ENCODE data around the gene CCL16. TPM values are rescaled to one million over a fixed set of nuclear protein-coding genes. Genes with fewer than 3 reads are reported as not detected.

Gene CCL16
- total RNA-seq, 1 donor from 2014 or later = not detected

DNA sequence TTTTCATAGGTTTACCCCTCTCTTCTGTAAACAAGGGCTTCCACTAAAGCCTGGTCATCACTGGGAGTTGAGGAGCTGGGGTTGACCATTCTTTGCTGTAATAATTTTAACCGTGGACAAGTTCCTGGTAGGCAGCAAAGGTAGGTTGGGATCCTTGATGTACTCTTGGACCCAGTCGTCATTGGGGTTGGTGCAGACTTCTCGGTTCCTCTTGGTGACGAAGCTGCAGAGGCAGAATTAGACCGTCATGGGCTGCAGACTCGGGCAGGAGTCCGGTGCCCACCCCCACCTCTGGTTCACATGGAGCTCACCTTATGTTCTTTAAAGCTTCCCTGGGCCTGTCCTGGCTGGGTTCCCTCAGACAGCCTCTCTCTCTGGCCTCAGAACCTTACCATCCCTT, 3.8 kb downstream of the CCL16 start:
- no peak overlapping the region for H3K4me3 Mint-ChIP-seq (ENCODE audit: unreplicated experiment)
- peaks cover 5% of the 10 kb centered on the region for H3K27me3 Mint-ChIP-seq (ENCODE audit: unreplicated experiment)
- peaks cover 3% of the 10 kb centered on the region for H3K4me1 Mint-ChIP-seq (ENCODE audit: unreplicated experiment)
- H3K36me3 Mint-ChIP-seq (ENCODE audit: unreplicated experiment) = no peaks in the 10 kb centered on the region
- H3K9me3 Mint-ChIP-seq (ENCODE audit: unreplicated experiment) = no peaks in the 10 kb centered on the region
- TF ChIP-seq, protein P1, sequence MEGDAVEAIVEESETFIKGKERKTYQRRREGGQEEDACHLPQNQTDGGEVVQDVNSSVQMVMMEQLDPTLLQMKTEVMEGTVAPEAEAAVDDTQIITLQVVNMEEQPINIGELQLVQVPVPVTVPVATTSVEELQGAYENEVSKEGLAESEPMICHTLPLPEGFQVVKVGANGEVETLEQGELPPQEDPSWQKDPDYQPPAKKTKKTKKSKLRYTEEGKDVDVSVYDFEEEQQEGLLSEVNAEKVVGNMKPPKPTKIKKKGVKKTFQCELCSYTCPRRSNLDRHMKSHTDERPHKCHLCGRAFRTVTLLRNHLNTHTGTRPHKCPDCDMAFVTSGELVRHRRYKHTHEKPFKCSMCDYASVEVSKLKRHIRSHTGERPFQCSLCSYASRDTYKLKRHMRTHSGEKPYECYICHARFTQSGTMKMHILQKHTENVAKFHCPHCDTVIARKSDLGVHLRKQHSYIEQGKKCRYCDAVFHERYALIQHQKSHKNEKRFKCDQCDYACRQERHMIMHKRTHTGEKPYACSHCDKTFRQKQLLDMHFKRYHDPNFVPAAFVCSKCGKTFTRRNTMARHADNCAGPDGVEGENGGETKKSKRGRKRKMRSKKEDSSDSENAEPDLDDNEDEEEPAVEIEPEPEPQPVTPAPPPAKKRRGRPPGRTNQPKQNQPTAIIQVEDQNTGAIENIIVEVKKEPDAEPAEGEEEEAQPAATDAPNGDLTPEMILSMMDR (IDR thresholded peaks at IDR 0.05) = no peak
- no peak overlapping the region for H3K27ac Mint-ChIP-seq (ENCODE audit: unreplicated experiment)
- no peak for DNase-seq (ENCODE audit: extremely low spot score, unreplicated experiment)

DNA sequence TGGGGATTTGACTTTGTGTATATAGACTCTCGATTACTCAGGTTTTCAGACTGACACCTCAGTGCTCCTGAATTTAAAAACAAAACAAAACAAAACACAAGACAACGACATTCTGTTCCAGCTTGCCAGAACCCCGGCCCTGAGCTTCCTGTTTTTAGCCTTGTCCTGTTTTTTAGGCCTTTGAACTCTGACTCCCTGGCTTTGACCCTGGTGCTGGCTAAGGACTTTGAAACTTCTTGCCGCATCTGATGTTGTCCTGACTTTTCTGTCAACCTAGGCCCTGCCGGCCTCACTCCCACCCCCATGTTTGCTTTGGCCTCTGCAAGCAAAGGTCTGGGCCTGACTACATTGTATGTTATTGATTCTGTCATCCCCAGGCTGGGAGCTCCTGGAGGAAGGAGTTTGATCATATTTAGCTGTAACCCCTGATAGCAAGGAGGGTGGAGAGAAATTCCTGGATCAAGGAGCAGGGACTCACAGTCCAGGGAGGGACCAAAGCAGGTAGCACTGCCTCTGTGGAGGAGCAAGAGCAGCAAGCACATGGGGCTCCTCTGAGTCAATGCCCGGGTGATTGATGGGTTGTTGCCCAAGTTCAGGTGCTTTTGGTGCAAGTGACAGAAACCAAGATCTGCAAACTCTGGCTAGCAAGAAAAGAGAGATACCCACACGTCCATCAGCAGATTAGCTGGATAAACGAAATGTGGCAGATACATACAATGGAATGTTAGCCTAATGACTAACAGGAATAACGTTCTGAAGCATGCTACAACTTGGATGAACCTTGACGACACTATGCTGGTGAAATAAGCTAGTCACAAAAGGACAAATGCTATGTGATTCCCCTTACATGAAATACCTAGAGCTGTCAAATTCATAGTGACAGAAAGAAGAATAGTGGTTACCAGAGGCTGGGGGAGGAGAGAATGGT, 7.7 kb downstream of the CCL16 start:
- Mint-ChIP-seq H3K4me3 (ENCODE audit: unreplicated experiment) (no peak overlapping the region), H3K36me3 (ENCODE audit: unreplicated experiment) (no peaks in the 10 kb centered on the region), H3K4me1 (ENCODE audit: unreplicated experiment) (peaks cover 3% of the 10 kb centered on the region), H3K27me3 (ENCODE audit: unreplicated experiment) (peaks cover 9% of the 10 kb centered on the region), H3K9me3 (ENCODE audit: unreplicated experiment) (no peaks in the 10 kb centered on the region), H3K27ac (ENCODE audit: unreplicated experiment) (no peak overlapping the region)
- DNase-seq (ENCODE audit: extremely low spot score, unreplicated experiment) = no peak
- TF ChIP-seq, protein P1 (IDR thresholded peaks at IDR 0.05) = no peak

DNA sequence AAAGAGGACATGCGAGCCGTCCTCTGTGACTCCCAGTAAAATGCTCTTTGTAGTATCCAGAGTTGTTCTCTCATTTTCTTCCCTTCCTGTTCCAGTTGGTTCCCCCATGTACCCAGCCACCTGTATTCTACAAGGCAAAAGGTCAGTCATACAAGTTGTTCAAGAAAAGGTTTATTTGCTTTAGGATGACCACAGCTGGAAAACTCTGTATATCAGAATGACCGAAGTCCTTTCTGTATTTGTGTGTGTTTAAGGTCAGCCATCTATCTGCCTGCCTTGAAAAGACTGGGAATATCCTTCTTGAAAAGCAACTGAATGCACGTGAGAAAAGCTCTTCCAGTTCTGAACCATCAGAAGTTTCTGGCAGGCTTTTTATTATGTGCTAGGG, 8.4 kb downstream of the CCL16 start:
- H3K9me3 Mint-ChIP-seq (ENCODE audit: unreplicated experiment) = no peaks in the 10 kb centered on the region
- TF ChIP-seq, protein P1 (IDR thresholded peaks at IDR 0.05) = no peak
- no peaks in the 10 kb centered on the region for H3K36me3 Mint-ChIP-seq (ENCODE audit: unreplicated experiment)
- H3K4me3 Mint-ChIP-seq (ENCODE audit: unreplicated experiment) = no peak overlapping the region
- no peak overlapping the region for H3K27ac Mint-ChIP-seq (ENCODE audit: unreplicated experiment)
- no peak for DNase-seq (ENCODE audit: extremely low spot score, unreplicated experiment)
- H3K4me1 Mint-ChIP-seq (ENCODE audit: unreplicated experiment) = peaks cover 3% of the 10 kb centered on the region
- peaks cover 11% of the 10 kb centered on the region for H3K27me3 Mint-ChIP-seq (ENCODE audit: unreplicated experiment)

DNA sequence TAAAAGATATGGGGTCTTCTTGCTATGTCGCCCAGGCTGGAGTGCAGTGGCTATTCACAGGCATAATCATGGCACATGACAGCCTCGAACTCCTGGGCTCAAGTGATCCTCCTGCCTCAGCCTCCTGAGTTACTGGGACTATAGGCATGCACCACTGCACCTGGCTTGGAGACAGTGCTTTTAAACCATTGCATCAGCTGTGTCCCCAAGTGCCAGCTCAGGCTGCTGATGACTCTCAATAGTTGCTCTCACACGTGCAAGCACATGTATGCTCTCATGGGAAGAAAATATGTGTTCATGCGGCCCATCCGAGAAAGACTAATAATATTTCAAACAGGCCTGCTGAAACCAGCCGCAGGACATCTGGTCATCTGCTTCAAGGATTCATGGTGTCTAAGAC, 8.8 kb downstream of the CCL16 start:
- H3K4me1 Mint-ChIP-seq (ENCODE audit: unreplicated experiment) = peaks cover 3% of the 10 kb centered on the region
- TF ChIP-seq, protein P1 (IDR thresholded peaks at IDR 0.05) = no peak
- no peaks in the 10 kb centered on the region for H3K36me3 Mint-ChIP-seq (ENCODE audit: unreplicated experiment)
- H3K9me3 Mint-ChIP-seq (ENCODE audit: unreplicated experiment) = no peaks in the 10 kb centered on the region
- peaks cover 12% of the 10 kb centered on the region for H3K27me3 Mint-ChIP-seq (ENCODE audit: unreplicated experiment)
- H3K27ac Mint-ChIP-seq (ENCODE audit: unreplicated experiment) = no peak overlapping the region
- no peak overlapping the region for H3K4me3 Mint-ChIP-seq (ENCODE audit: unreplicated experiment)
- DNase-seq (ENCODE audit: extremely low spot score, unreplicated experiment) = no peak

DNA sequence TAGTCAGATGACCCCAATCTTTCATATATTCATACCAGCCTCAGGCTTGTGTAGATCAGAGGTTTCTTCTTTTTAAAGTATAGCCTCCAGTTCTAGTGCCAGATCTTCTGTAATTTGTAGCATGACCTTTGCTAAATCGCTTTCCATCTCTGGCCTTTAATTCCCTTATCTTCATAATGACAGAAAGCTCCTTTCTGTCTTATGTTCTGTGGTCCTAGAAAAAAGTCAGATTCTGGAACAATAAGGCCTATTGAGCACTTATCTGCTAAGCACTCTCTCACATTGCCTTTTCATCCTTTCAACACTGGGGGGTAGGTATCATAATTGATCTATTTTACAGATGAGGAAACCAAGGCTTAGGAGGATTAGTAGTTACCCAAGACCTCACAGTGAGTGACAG, 9.2 kb downstream of the CCL16 start:
- Mint-ChIP-seq H3K27me3 (ENCODE audit: unreplicated experiment) (peaks cover 12% of the 10 kb centered on the region), H3K9me3 (ENCODE audit: unreplicated experiment) (no peaks in the 10 kb centered on the region), H3K27ac (ENCODE audit: unreplicated experiment) (no peak overlapping the region), H3K4me1 (ENCODE audit: unreplicated experiment) (peaks cover 3% of the 10 kb centered on the region), H3K36me3 (ENCODE audit: unreplicated experiment) (no peaks in the 10 kb centered on the region), H3K4me3 (ENCODE audit: unreplicated experiment) (no peak overlapping the region)
- TF ChIP-seq, protein P1 (IDR thresholded peaks at IDR 0.05) = no peak
- no peak for DNase-seq (ENCODE audit: extremely low spot score, unreplicated experiment)
